GM23338 (cell line): ENCODE measurements around the gene SNRNP25. TPM values are rescaled to one million over a fixed set of nuclear protein-coding genes. Genes with fewer than 3 reads are reported as not detected.

ENCODE experiments used
- ATAC-seq: fragments of 200-7000 bp; cut with Tn5 transposase; 3 replicates; pipeline ENCODE4 v1.9.1; 2020
- DNase-seq: peaks from one replicate; pipeline ENCODE4 v3.0.0-alpha.2; 2015; ENCODE audit warnings: low spot score
- H2AFZ ChIP-seq: fragments of 200-600 bp; sonication (generic); 2 replicates; pipeline ENCODE4 v1.8.0; 2016; ENCODE audit warnings: antibody characterized with exemption, mild to moderate bottlenecking, moderate library complexity
- H3F3A ChIP-seq: fragments of 200-600 bp; sonication (generic); replicated peaks from 2 replicates; pipeline ENCODE4 v1.8.0; 2017; ENCODE audit warnings: antibody characterized with exemption, mixed run types, low read depth
- H3K27ac ChIP-seq: fragments of 200-600 bp; sonication (generic); 2 replicates; pipeline ENCODE4 v1.6.1; 2016; ENCODE audit warnings: low read depth
- H3K27me3 ChIP-seq: fragments of 200-600 bp; sonication (generic); 2 replicates; pipeline ENCODE4 v1.8.0; 2016; ENCODE audit warnings: mild to moderate bottlenecking, mixed run types, moderate library complexity; ENCODE audit not compliant: insufficient read depth
- H3K36me3 ChIP-seq: fragments of 200-600 bp; sonication (generic); 2 replicates; pipeline ENCODE4 v1.8.0; 2016; ENCODE audit warnings: mild to moderate bottlenecking; ENCODE audit not compliant: insufficient read depth
- H3K4me1 ChIP-seq: fragments of 200-600 bp; sonication (generic); 2 replicates; pipeline ENCODE4 v1.8.0; 2016; ENCODE audit warnings: mild to moderate bottlenecking, moderate library complexity; ENCODE audit not compliant: insufficient read depth
- H3K4me2 ChIP-seq: fragments of 200-600 bp; sonication (generic); 2 replicates; pipeline ENCODE4 v1.7.1; 2017; ENCODE audit warnings: mixed run types
- H3K4me3 ChIP-seq: fragments of 200-600 bp; sonication (generic); 2 replicates; pipeline ENCODE4 v1.6.1; 2016; ENCODE audit warnings: mixed run types
- H3K79me2 ChIP-seq: fragments of 200-600 bp; sonication (generic); replicated peaks from 2 replicates; pipeline ENCODE4 v1.8.0; 2017; ENCODE audit warnings: mild to moderate bottlenecking; ENCODE audit not compliant: insufficient read depth
- H3K9me2 ChIP-seq: fragments of 200-600 bp; sonication (generic); 2 replicates; pipeline ENCODE4 v1.8.0; 2017; ENCODE audit not compliant: insufficient read depth
- H4K20me1 ChIP-seq: fragments of 200-600 bp; sonication (generic); replicated peaks from 2 replicates; pipeline ENCODE4 v1.8.0; 2017; ENCODE audit warnings: mild to moderate bottlenecking; ENCODE audit not compliant: insufficient read depth
- H3K27ac Mint-ChIP-seq: 2 replicates; pipeline ENCODE4 v1.8.0; 2020; ENCODE audit warnings: inconsistent platforms, mild to moderate bottlenecking, moderate library complexity, mixed read lengths
- H3K27me3 Mint-ChIP-seq: 3 replicates; pipeline ENCODE4 v1.8.0; 2022; ENCODE audit warnings: low read depth, mild to moderate bottlenecking, moderate library complexity, mixed read lengths, inconsistent platforms; ENCODE audit not compliant: insufficient read depth, poor library complexity
- H3K36me3 Mint-ChIP-seq: 3 replicates; pipeline ENCODE4 v1.8.0; 2021; ENCODE audit warnings: low read depth, mild to moderate bottlenecking, inconsistent platforms, moderate library complexity, mixed read lengths
- H3K4me1 Mint-ChIP-seq: 3 replicates; pipeline ENCODE4 v1.8.0; 2020; ENCODE audit warnings: mild to moderate bottlenecking, inconsistent platforms, mixed read lengths
- H3K4me3 Mint-ChIP-seq: 3 replicates; pipeline ENCODE4 v1.8.0; 2021; ENCODE audit warnings: moderate library complexity, mild to moderate bottlenecking, inconsistent platforms, mixed read lengths
- H3K9me3 Mint-ChIP-seq: 3 replicates; pipeline ENCODE4 v1.8.0; 2020; ENCODE audit warnings: moderate library complexity, mild to moderate bottlenecking, inconsistent platforms, mixed read lengths
- CREB1 ChIP-seq: fragments of 250-450 bp; sonication (Bioruptor Pico); IDR thresholded peaks from 2 replicates; pipeline ENCODE4 v1.5.0; 2020; ENCODE audit warnings: low read depth, mild to moderate bottlenecking, moderate library complexity
- EZH2 ChIP-seq: fragments of 200-600 bp; sonication (generic); IDR thresholded peaks from one replicate; pipeline ENCODE4 v1.8.0; 2017; ENCODE audit warnings: antibody characterized with exemption, mild to moderate bottlenecking, low read depth; ENCODE audit not compliant: unreplicated experiment
- EZH2phosphoT487 ChIP-seq: fragments of 200-600 bp; sonication (generic); IDR thresholded peaks from one replicate; pipeline ENCODE4 v1.8.1; 2018; ENCODE audit warnings: antibody characterized with exemption; ENCODE audit not compliant: unreplicated experiment
- NANOG ChIP-seq: IDR thresholded peaks from 2 replicates; pipeline ENCODE4 v1.6.1; 2016; ENCODE audit warnings: antibody characterized with exemption, borderline replicate concordance
- POLR2AphosphoS5 ChIP-seq: IDR thresholded peaks from 2 replicates; pipeline ENCODE4 v1.6.1; 2016; ENCODE audit warnings: antibody characterized with exemption, low read depth
- STAT1 ChIP-seq: IDR thresholded peaks from one replicate; pipeline ENCODE4 v1.6.1; 2016; ENCODE audit warnings: antibody characterized with exemption; ENCODE audit not compliant: unreplicated experiment
- ZNF114 ChIP-seq: fragments of 250-450 bp; sonication (Bioruptor Pico); IDR thresholded peaks from 2 replicates; pipeline ENCODE4 v1.5.0; 2020; ENCODE audit warnings: mild to moderate bottlenecking, moderate library complexity
- ZNF331 ChIP-seq: fragments of 250-450 bp; sonication (Bioruptor Pico); IDR thresholded peaks from 2 replicates; pipeline ENCODE4 v1.5.0; 2020; ENCODE audit warnings: low read depth, mild to moderate bottlenecking, moderate library complexity
- polyA plus RNA-seq: library from polyadenylated mRNA; unstranded; fragments of >200 nt; fragmentation: Nextera tagmentation; extraction: Ambion mirVana; gene quantifications from 2 replicates; pipeline ENCODE4 v1.2.1, GENCODE V29; 2016
- total RNA-seq: library from RNA; depleted of rRNA; stranded (reverse); fragments of >200 nt; shearing (Covaris generic); gene quantifications from 2 replicates; pipeline ENCODE4 v1.2.3, GENCODE V29; 2014
- TF ChIP-seq, protein P1 (sequence below): IDR thresholded peaks from 2 replicates; pipeline ENCODE4 v1.6.1; 2016; ENCODE audit warnings: antibody characterized with exemption
- TF ChIP-seq, protein P2 (sequence below), 2 experiments: fragments of 200-600 bp in 1 of 2; sonication (generic) in 1 of 2; conservative IDR thresholded peaks; 2 replicates each; pipeline versions ENCODE4 v1.5.1 to v1.6.1; 2016 to 2017; ENCODE audit warnings: antibody characterized with exemption in 2 of 2, low read depth in 2 of 2, mild to moderate bottlenecking in 2 of 2, moderate library complexity in 1 of 2
- TF ChIP-seq, protein P3 (sequence below): IDR thresholded peaks from one replicate; pipeline ENCODE4 v1.6.1; 2018; ENCODE audit warnings: antibody characterized with exemption; ENCODE audit not compliant: unreplicated experiment

Gene SNRNP25
- total and polyA plus RNA-seq, 2 experiments from 2014 or later, result 34.4 to 79.5 TPM

DNA sequence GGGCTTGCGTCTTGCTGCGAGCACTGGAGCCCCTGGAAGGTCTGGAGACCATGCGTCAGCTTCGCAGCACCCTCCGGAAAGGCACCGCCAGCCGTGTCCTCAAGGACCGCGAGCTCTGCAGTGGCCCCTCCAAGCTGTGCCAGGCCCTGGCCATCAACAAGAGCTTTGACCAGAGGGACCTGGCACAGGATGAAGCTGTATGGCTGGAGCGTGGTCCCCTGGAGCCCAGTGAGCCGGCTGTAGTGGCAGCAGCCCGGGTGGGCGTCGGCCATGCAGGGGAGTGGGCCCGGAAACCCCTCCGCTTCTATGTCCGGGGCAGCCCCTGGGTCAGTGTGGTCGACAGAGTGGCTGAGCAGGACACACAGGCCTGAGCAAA is 31.8 kb downstream of the SNRNP25 start:
- peaks cover 8% of the 10 kb centered on the region for H3K4me1 Mint-ChIP-seq
- H3K27me3 Mint-ChIP-seq, result peaks cover 10% of the 10 kb centered on the region
- H4K20me1 ChIP-seq, result no peaks in the 10 kb centered on the region; the same call in 1 of the 2 replicates
- no peak overlapping the region for H3K4me3 ChIP-seq
- no peaks in the 10 kb centered on the region for H3K27me3 ChIP-seq
- no peak overlapping the region for H3K4me2 ChIP-seq
- H3K9me3 Mint-ChIP-seq, result no peaks in the 10 kb centered on the region
- H3K36me3 Mint-ChIP-seq, result peaks cover 21% of the 10 kb centered on the region
- no peak for DNase-seq
- no peak for ATAC-seq
- H3K79me2 ChIP-seq, result no peaks in the 10 kb centered on the region
- TF ChIP-seq, protein P1, sequence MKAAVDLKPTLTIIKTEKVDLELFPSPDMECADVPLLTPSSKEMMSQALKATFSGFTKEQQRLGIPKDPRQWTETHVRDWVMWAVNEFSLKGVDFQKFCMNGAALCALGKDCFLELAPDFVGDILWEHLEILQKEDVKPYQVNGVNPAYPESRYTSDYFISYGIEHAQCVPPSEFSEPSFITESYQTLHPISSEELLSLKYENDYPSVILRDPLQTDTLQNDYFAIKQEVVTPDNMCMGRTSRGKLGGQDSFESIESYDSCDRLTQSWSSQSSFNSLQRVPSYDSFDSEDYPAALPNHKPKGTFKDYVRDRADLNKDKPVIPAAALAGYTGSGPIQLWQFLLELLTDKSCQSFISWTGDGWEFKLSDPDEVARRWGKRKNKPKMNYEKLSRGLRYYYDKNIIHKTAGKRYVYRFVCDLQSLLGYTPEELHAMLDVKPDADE, result no peak
- no peak overlapping the region for H3K4me3 Mint-ChIP-seq
- no peaks in the 10 kb centered on the region; the same call in 1 of the 2 replicates for H3K4me1 ChIP-seq
- no peaks in the 10 kb centered on the region for H3K36me3 ChIP-seq
- no peak overlapping the region for H2AFZ ChIP-seq
- no peaks in the 10 kb centered on the region for H3F3A ChIP-seq
- H3K9me2 ChIP-seq, result no peaks in the 10 kb centered on the region
- no peak overlapping the region for H3K27ac ChIP-seq
- H3K27ac Mint-ChIP-seq, result no peak overlapping the region

DNA sequence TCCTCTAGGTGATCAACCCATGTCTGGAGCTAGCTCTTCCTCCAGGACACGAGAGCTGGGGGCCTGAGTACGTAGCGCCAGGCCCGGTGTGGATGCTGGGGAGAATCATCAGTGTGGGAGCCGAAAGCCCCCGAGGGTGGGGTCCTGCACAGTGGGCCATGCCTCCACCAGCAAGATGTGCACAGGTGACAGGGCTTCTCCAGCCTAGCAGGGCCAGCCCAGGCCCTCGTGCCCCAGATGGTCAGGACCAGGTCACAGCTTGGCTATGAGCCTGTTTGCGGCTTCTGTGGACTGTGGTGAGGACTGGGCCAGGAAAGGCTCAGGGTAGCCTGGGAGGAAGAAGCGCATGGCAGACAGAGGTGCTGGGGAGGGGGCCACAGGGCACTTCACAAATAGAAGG is 32.2 kb downstream of the SNRNP25 start:
- H3K9me2 ChIP-seq, result no peaks in the 10 kb centered on the region
- ATAC-seq (no peak), DNase-seq (no peak)
- no peaks in the 10 kb centered on the region for H3K36me3 ChIP-seq
- no peaks in the 10 kb centered on the region; the same call in 1 of the 2 replicates for H3K4me1 ChIP-seq
- Mint-ChIP-seq H3K27ac (no peak overlapping the region), H3K9me3 (no peaks in the 10 kb centered on the region), H3K36me3 (peaks cover 24% of the 10 kb centered on the region), H3K4me1 (peaks cover 8% of the 10 kb centered on the region), H3K4me3 (no peak overlapping the region), H3K27me3 (peaks cover 10% of the 10 kb centered on the region)
- no peaks in the 10 kb centered on the region for H3F3A ChIP-seq
- H4K20me1 ChIP-seq, result no peaks in the 10 kb centered on the region; the same call in 1 of the 2 replicates
- H3K27ac ChIP-seq, result no peak overlapping the region
- H3K27me3 ChIP-seq, result no peaks in the 10 kb centered on the region
- no peaks in the 10 kb centered on the region for H3K79me2 ChIP-seq
- no peak overlapping the region for H3K4me2 ChIP-seq
- H3K4me3 ChIP-seq, result no peak overlapping the region
- no peak overlapping the region for H2AFZ ChIP-seq
- no peak for TF ChIP-seq EZH2
- no peak for TF ChIP-seq EZH2phosphoT487
- no peak for TF ChIP-seq STAT1
- TF ChIP-seq, protein P1, result no peak
- TF ChIP-seq POLR2AphosphoS5, result no peak
- TF ChIP-seq, protein P2, sequence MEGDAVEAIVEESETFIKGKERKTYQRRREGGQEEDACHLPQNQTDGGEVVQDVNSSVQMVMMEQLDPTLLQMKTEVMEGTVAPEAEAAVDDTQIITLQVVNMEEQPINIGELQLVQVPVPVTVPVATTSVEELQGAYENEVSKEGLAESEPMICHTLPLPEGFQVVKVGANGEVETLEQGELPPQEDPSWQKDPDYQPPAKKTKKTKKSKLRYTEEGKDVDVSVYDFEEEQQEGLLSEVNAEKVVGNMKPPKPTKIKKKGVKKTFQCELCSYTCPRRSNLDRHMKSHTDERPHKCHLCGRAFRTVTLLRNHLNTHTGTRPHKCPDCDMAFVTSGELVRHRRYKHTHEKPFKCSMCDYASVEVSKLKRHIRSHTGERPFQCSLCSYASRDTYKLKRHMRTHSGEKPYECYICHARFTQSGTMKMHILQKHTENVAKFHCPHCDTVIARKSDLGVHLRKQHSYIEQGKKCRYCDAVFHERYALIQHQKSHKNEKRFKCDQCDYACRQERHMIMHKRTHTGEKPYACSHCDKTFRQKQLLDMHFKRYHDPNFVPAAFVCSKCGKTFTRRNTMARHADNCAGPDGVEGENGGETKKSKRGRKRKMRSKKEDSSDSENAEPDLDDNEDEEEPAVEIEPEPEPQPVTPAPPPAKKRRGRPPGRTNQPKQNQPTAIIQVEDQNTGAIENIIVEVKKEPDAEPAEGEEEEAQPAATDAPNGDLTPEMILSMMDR (conservative IDR thresholded peaks at IDR 0.05; ENCODE audit: low read depth in 2 of 2), result no peak
- no peak for TF ChIP-seq CREB1
- no peak for TF ChIP-seq ZNF114
- TF ChIP-seq, protein P3, sequence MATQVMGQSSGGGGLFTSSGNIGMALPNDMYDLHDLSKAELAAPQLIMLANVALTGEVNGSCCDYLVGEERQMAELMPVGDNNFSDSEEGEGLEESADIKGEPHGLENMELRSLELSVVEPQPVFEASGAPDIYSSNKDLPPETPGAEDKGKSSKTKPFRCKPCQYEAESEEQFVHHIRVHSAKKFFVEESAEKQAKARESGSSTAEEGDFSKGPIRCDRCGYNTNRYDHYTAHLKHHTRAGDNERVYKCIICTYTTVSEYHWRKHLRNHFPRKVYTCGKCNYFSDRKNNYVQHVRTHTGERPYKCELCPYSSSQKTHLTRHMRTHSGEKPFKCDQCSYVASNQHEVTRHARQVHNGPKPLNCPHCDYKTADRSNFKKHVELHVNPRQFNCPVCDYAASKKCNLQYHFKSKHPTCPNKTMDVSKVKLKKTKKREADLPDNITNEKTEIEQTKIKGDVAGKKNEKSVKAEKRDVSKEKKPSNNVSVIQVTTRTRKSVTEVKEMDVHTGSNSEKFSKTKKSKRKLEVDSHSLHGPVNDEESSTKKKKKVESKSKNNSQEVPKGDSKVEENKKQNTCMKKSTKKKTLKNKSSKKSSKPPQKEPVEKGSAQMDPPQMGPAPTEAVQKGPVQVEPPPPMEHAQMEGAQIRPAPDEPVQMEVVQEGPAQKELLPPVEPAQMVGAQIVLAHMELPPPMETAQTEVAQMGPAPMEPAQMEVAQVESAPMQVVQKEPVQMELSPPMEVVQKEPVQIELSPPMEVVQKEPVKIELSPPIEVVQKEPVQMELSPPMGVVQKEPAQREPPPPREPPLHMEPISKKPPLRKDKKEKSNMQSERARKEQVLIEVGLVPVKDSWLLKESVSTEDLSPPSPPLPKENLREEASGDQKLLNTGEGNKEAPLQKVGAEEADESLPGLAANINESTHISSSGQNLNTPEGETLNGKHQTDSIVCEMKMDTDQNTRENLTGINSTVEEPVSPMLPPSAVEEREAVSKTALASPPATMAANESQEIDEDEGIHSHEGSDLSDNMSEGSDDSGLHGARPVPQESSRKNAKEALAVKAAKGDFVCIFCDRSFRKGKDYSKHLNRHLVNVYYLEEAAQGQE, result no peak
- no peak for TF ChIP-seq ZNF331 (CRISPR knock-in tag)
- no peak for TF ChIP-seq NANOG
